ENCODE data around the gene BCL11A.

- no peak for TF ChIP-seq YY1 (IDR thresholded peaks at IDR 0.05; ENCODE audit: insufficient read depth, insufficient read length)
- no peak for TF ChIP-seq SUZ12 (IDR thresholded peaks at IDR 0.05; ENCODE audit: extremely low read depth, insufficient read depth, insufficient read length)
Measured at GRCh38 chr2:60573251-60573650, 19.8 kb upstream of the BCL11A start.
